SJCRH30 (cell line): Measurements from ENCODE around the gene EXOC3L4. TPM values are rescaled to one million over a fixed set of nuclear protein-coding genes. Genes with fewer than 3 reads are reported as not detected.
A peak's percentile ranks its signal among the peaks of the same experiment; 100 is the strongest.

Source experiments
- DNase-seq, 2 experiments: peaks; one replicate each; pipeline ENCODE4 v3.0.0-alpha.2; 2015 to 2020
- H3K27ac ChIP-seq: fragments of 250-450 bp; sonication (Bioruptor Pico); 2 replicates; pipeline ENCODE4 v1.5.1; 2020; ENCODE audit warnings: mild to moderate bottlenecking, moderate library complexity
- H3K27me3 ChIP-seq: fragments of 250-450 bp; sonication (Bioruptor Pico); 2 replicates; pipeline ENCODE4 v1.5.1; 2020; ENCODE audit warnings: mild to moderate bottlenecking, moderate library complexity
- H3K36me3 ChIP-seq: fragments of 250-450 bp; sonication (Bioruptor Pico); 2 replicates; pipeline ENCODE4 v1.5.1; 2020; ENCODE audit warnings: mild to moderate bottlenecking, moderate library complexity
- H3K4me1 ChIP-seq: fragments of 250-450 bp; sonication (Bioruptor Pico); 2 replicates; pipeline ENCODE4 v1.5.1; 2020; ENCODE audit warnings: mild to moderate bottlenecking, moderate library complexity
- H3K4me3 ChIP-seq: fragments of 250-450 bp; sonication (Bioruptor Pico); 2 replicates; pipeline ENCODE4 v1.5.1; 2020; ENCODE audit warnings: mild to moderate bottlenecking, moderate library complexity
- H3K9me3 ChIP-seq: fragments of 250-450 bp; sonication (Bioruptor Pico); replicated peaks from 2 replicates; pipeline ENCODE4 v1.5.1; 2020; ENCODE audit warnings: mild to moderate bottlenecking, moderate library complexity
- total RNA-seq: library from RNA; depleted of rRNA; stranded (reverse); fragments of >200 nt; shearing (Covaris generic); gene quantifications from 2 replicates; pipeline ENCODE4 v1.2.3, GENCODE V29; 2014

Gene EXOC3L4
- total RNA-seq, 1 experiment from 2014 or later, result not detected

DNA sequence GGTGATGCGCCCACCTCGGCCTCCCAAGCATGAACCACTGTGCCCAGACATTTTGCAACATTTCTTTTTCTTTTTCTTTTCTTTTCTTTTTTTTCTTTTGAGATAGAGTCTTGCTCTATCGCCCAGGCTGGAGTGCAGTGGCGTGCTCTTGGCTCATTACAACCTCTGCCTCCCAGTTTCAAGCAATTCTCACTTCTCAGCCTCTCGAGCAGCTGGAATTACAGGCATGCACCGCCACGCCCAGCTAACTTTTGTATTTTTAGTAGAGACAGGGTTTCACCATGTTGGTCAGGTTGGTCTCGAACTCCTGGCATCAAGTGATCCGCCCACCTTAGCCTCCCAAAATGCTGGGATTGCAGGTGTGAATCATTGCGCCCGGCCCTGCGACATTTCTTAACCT is 29.5 kb upstream of the EXOC3L4 start:
- Histone ChIP-seq H3K27me3 (no peaks in the 10 kb centered on the region), H3K9me3 (0 out of 2 replicates have a peak, but pooled peaks cover 4% of the 10 kb centered on the region), H3K4me1 (no peaks in the 10 kb centered on the region), H3K36me3 (0 out of 2 replicates have a peak, but pooled peaks cover 4% of the 10 kb centered on the region), H3K4me3 (no peak overlapping the region), H3K27ac (no peak overlapping the region)
- DNase-seq, result no peak

GRCh38 chr14:103065861-103066260 is 28.7 kb upstream of the EXOC3L4 start:
- H3K27me3 ChIP-seq, result 0 out of 2 replicates have a peak, but pooled peaks cover 2% of the 10 kb centered on the region
- H3K27ac ChIP-seq, result no peak overlapping the region
- no peak for DNase-seq
- H3K4me1 ChIP-seq, result no peaks in the 10 kb centered on the region
- H3K4me3 ChIP-seq, result no peak overlapping the region
- 0 out of 2 replicates have a peak, but pooled peaks cover 4% of the 10 kb centered on the region for H3K9me3 ChIP-seq
- H3K36me3 ChIP-seq, result 0 out of 2 replicates have a peak, but pooled peaks cover 4% of the 10 kb centered on the region

DNA sequence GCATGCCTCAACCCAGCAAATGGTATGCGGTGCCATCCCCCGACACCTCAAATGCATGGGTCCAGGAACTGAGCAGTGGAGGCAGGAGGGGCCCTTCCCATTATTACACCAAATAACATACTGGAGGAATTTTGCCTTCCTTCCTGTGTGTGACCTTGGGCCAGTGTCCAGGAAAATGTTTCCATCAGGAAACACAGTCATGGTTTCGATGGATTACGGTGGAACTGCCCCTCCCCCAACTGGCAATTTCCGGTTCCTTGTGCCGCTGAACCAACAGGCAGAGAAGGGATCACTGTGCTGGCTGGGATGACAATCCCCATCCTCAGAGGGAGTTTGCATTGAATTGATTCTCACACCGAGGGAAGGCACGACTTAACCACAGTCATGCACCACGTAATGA is 28.1 kb upstream of the EXOC3L4 start:
- no peak for DNase-seq
- no peaks in the 10 kb centered on the region for H3K4me1 ChIP-seq
- H3K4me3 ChIP-seq, result no peak overlapping the region
- H3K27me3 ChIP-seq, result 0 out of 2 replicates have a peak, but pooled peaks cover 3% of the 10 kb centered on the region
- H3K9me3 ChIP-seq, result 0 out of 2 replicates have a peak, but pooled peaks cover 4% of the 10 kb centered on the region
- H3K36me3 ChIP-seq, result 0 out of 2 replicates have a peak, but pooled peaks cover 4% of the 10 kb centered on the region
- no peak overlapping the region for H3K27ac ChIP-seq

GRCh38 chr14:103067231-103067954 is 27.1 kb upstream of the EXOC3L4 start:
- Histone ChIP-seq H3K27me3 (0 out of 2 replicates have a peak, but pooled peaks cover 3% of the 10 kb centered on the region), H3K27ac (no peak overlapping the region), H3K9me3 (0 out of 2 replicates have a peak, but pooled peaks cover 4% of the 10 kb centered on the region), H3K4me1 (no peaks in the 10 kb centered on the region), H3K4me3 (no peak overlapping the region), H3K36me3 (0 out of 2 replicates have a peak, but pooled peaks cover 4% of the 10 kb centered on the region)
- DNase-seq, result no peak

GRCh38 chr14:103068351-103069073 is 26.0 kb upstream of the EXOC3L4 start:
- Histone ChIP-seq H3K4me3 (no peak overlapping the region), H3K36me3 (0 out of 2 replicates have a peak, but pooled peaks cover 4% of the 10 kb centered on the region), H3K9me3 (0 out of 2 replicates have a peak, but pooled peaks cover 1% of the 10 kb centered on the region), H3K27me3 (0 out of 2 replicates have a peak, but pooled peaks cover 4% of the 10 kb centered on the region), H3K4me1 (no peaks in the 10 kb centered on the region), H3K27ac (no peak overlapping the region)
- no peak for DNase-seq

GRCh38 chr14:103070263-103070885 is 24.2 kb upstream of the EXOC3L4 start:
- no peaks in the 10 kb centered on the region for H3K36me3 ChIP-seq
- no peaks in the 10 kb centered on the region for H3K9me3 ChIP-seq
- H3K27me3 ChIP-seq, result 0 out of 2 replicates have a peak, but pooled peaks cover 8% of the 10 kb centered on the region
- no peak overlapping the region for H3K4me3 ChIP-seq
- H3K27ac ChIP-seq, result no peak overlapping the region
- no peaks in the 10 kb centered on the region for H3K4me1 ChIP-seq
- DNase-seq, result no peak

DNA sequence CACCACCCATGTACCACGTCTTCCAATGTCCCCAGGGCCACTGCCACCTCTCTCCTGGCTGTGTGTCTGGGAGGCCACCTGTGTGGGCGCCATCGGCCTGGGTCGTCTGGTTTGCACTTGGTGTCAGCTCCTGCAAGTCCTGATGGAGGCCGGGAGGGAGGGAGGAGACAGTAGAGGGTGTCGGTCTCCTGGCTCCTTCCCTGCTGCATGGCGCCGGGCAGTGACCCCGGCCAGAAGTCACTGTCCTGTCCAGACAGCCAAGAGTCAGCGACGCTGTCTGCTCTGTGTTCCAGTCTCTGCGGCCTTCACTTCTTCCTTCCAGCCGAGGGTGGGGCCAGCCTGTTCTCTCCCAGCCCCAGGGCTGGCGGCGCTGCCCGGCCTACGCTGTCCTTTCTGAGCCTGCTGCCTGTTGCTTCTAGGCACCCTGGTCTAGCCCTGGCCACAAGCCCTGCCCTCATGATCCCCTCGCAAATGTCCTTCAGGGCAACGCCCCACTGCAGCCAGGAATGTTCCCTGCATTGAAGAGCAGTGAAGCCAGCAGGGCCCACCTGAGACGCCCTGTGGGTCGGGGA is 23.5 kb upstream of the EXOC3L4 start:
- H3K27me3 ChIP-seq, result 0 out of 2 replicates have a peak, but pooled peaks cover 8% of the 10 kb centered on the region
- no peaks in the 10 kb centered on the region for H3K36me3 ChIP-seq
- H3K4me3 ChIP-seq, result no peak overlapping the region
- no peaks in the 10 kb centered on the region for H3K4me1 ChIP-seq
- H3K9me3 ChIP-seq, result no peaks in the 10 kb centered on the region
- no peak for DNase-seq
- no peak overlapping the region for H3K27ac ChIP-seq

GRCh38 chr14:103071544-103072251 is 22.8 kb upstream of the EXOC3L4 start:
- Histone ChIP-seq H3K4me1 (no peaks in the 10 kb centered on the region), H3K27me3 (0 out of 2 replicates have a peak, but pooled peaks cover 8% of the 10 kb centered on the region), H3K36me3 (no peaks in the 10 kb centered on the region), H3K9me3 (no peaks in the 10 kb centered on the region), H3K27ac (no peak overlapping the region), H3K4me3 (no peak overlapping the region)
- DNase-seq, result no peak

- Histone ChIP-seq H3K9me3 (no peaks in the 10 kb centered on the region), H3K4me3 (no peak overlapping the region), H3K27me3 (0 out of 2 replicates have a peak, but pooled peaks cover 8% of the 10 kb centered on the region), H3K36me3 (no peaks in the 10 kb centered on the region), H3K4me1 (no peaks in the 10 kb centered on the region), H3K27ac (no peak overlapping the region)
- no peak for DNase-seq
Measured at GRCh38 chr14:103072595-103073366, 21.7 kb upstream of the EXOC3L4 start.

- Histone ChIP-seq H3K27ac (no peak overlapping the region), H3K27me3 (0 out of 2 replicates have a peak, but pooled peaks cover 8% of the 10 kb centered on the region), H3K9me3 (no peaks in the 10 kb centered on the region), H3K4me1 (no peaks in the 10 kb centered on the region), H3K4me3 (no peak overlapping the region), H3K36me3 (no peaks in the 10 kb centered on the region)
- no peak for DNase-seq
Measured at GRCh38 chr14:103073367-103073875, 21.1 kb upstream of the EXOC3L4 start.

DNA sequence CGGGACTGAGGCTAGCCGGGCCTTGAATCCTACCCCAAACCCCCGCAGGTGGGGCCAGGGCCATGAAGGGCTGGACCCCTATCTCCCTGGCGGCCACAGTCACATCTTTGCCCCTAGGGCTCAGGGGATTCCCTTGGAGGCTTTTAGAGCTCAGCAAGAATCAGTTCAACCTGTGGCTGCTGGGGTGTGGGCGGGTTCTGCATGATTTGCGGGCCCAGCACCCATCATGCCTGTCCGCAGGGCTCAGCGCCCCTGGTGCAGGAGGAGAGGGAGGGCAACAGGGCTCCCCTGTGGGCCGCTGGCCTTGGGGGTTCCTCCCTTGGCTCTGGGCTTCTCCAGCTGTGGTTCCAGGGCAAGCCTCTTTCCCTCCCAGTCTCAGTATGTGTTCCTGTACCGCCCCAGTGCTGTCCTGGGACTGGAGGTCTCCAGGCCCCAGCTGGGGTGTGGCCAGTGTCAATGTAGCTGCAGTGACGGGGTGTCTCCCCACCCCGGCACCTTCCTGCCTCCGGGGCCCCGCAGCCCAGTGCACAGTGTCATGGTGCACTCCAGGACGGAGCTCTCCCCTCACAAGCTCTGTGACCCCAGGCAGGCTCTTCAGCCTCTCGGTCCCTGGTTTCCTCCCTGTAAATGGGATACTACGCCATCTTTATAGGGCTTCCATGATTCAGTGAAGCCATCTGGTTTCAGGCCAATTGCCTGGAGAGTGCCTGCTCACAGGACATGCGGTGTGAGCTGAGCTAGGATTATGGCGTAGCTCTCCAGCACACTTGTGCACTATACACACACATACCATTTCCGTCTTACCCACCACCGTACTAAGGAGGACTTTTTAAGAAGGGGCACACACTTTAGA is 20.4 kb upstream of the EXOC3L4 start:
- Histone ChIP-seq H3K4me3 (no peak overlapping the region), H3K9me3 (no peaks in the 10 kb centered on the region), H3K4me1 (no peaks in the 10 kb centered on the region), H3K27ac (no peak overlapping the region), H3K27me3 (0 out of 2 replicates have a peak, but pooled peaks cover 8% of the 10 kb centered on the region), H3K36me3 (no peaks in the 10 kb centered on the region)
- no peak for DNase-seq

DNA sequence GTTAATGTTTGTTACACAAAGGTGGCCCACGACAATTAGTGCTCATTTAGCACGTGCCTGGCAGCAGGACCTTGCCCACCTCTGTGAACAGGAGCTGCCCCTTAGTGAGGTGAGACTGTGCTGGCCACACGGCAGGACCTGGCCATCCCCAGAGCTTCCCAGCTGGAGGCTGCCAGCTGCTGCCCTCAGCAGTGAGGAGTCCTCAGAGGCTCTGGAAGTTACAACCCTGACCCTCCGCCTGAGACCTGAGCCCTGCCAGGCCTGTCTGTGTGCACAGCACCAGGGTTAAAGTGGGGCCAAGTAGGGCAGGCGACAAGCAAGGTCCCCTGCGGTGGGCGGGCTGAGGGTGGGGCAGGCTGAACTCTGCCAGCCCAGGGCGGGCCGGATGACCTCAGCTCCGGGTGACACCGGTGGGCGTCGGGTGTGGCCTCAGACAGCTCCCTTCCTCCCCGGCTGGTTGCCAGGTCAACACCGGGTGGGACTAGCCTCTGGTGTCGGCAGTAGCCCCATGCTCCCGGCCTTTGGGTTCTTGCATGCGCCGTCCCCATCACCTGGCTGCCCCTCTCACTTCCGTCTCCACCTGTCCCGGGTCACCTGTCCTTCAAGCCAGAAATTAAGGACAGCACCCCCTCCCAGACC is 19.7 kb upstream of the EXOC3L4 start:
- Histone ChIP-seq H3K4me1 (no peaks in the 10 kb centered on the region), H3K36me3 (no peaks in the 10 kb centered on the region), H3K27me3 (0 out of 2 replicates have a peak, but pooled peaks cover 8% of the 10 kb centered on the region), H3K27ac (no peak overlapping the region), H3K4me3 (no peak overlapping the region), H3K9me3 (no peaks in the 10 kb centered on the region)
- peak; percentile 34 to 39 for DNase-seq
